HG03095 (cell line): Measurements from ENCODE around the gene SLAMF6.
A peak's percentile ranks its signal among the peaks of the same experiment; 100 is the strongest.

ENCODE experiments used
- ATAC-seq: cut with Tn5 transposase; IDR thresholded peaks from one replicate; pipeline ENCODE4 v1.9.1; 2021; ENCODE audit warnings: moderate library complexity; ENCODE audit not compliant: unreplicated experiment

The SLAMF6 gene

DNA sequence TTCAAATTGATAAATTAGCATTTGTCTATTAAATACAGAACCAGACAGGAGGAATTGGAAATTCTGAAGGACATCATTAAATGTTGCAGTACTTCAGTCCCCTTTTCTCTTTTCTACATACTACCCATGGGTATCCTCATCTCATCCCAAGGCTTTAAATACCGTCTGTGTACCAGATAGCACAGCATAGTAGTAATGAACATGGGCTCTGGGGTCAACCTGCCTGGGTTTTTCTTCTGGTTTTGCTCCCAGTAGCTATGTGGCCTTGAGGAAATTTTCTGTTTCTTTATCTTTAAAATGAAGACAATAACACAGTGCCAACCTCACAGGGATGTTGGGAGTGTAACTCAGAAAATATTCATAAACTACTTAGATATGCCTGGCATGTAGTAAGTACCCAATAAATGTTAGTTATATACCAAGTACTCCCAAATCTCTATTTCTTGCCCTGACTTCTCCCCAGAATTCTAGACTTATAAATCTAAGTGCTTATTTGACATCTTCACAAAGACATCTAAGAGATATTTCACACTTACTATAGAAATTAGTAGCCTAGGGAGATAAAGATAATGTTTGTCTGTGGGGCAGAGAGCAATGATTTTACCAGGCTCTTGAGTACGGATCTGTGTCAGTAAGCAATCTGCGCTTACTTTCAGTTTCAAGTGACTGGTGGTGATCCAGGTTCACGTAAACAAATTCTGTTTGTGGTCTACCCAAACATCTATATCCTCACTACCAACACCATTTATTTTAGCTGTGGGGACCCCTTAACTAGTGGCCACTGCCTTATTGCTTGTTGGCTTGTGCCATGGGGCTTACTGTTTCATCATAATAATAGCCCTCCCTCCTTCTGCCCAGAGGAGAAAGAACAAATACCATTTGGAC is 85.4 kb downstream of the SLAMF6 start:
- peak; percentile 50 for ATAC-seq

GRCh38 chr1:160436966-160437365 is 86.1 kb downstream of the SLAMF6 start:
- no peak for ATAC-seq
